BE2C (cell line): ENCODE data around the gene PROS1.
"Not testable (repeated sequence)": the region's sequence is repeated elsewhere in the genome, so short reads cannot be mapped to it uniquely, and the experiment has no call there.

Experiments
- DNase-seq: peaks from one replicate; pipeline ENCODE4 v3.0.0-alpha.2; 2020
- H3K27me3 ChIP-seq: fragments of 250-450 bp; sonication (Bioruptor Pico); 2 replicates; pipeline ENCODE4 v1.5.1; 2020; ENCODE audit warnings: mild to moderate bottlenecking
- H3K36me3 ChIP-seq: fragments of 250-450 bp; sonication (Bioruptor Pico); 2 replicates; pipeline ENCODE4 v1.5.1; 2020; ENCODE audit warnings: mild to moderate bottlenecking
- H3K4me1 ChIP-seq: fragments of 250-450 bp; sonication (Bioruptor Pico); 2 replicates; pipeline ENCODE4 v1.5.1; 2020
- H3K4me3 ChIP-seq: 2 replicates; pipeline ENCODE4 v1.5.1; 2011; ENCODE audit warnings: low read depth, low read length
- H3K9me3 ChIP-seq: fragments of 250-450 bp; sonication (Bioruptor Pico); 2 replicates; pipeline ENCODE4 v1.5.1; 2020
- TF ChIP-seq, protein P1 (sequence below): IDR thresholded peaks from 2 replicates; pipeline ENCODE4 v1.5.1; 2012; ENCODE audit warnings: mild to moderate bottlenecking, low read depth, low read length

The PROS1 gene

DNA sequence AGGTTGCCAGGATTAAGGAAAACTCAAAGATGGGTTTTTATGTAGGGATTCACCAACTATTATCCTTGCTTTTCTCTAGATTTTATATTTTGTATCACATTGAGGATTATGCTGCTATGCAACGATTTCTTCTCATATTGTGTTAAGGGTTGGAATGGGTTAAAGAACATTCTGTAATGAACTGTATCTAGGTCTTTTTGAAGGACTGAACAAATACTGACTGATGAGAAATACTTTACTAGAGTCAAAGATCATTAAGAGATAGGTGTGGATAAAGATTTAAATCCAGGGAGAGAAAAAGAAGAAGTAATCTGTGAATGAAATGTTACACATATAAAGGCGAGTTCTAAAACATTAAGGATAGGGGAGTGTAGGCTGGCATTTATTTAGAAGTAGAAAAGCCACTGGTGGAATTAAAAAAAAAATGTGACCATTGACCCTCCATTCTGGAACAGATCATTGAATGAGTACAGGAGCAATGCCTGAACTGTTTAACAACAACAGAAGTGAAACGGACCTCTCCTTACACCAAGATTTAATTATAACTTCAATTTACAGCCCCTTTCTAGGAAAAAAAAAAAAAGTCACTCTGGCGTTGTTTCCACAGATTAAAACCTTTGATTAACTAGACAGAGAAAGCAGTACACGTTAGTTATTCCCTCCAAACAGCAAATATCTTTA is 39.2 kb downstream of the PROS1 start:
- H3K36me3 ChIP-seq, result no peaks in the 10 kb centered on the region
- DNase-seq, result no peak
- H3K27me3 ChIP-seq, result no peaks in the 10 kb centered on the region
- H3K4me3 ChIP-seq, result no peak overlapping the region
- no peaks in the 10 kb centered on the region for H3K9me3 ChIP-seq
- TF ChIP-seq, protein P1, sequence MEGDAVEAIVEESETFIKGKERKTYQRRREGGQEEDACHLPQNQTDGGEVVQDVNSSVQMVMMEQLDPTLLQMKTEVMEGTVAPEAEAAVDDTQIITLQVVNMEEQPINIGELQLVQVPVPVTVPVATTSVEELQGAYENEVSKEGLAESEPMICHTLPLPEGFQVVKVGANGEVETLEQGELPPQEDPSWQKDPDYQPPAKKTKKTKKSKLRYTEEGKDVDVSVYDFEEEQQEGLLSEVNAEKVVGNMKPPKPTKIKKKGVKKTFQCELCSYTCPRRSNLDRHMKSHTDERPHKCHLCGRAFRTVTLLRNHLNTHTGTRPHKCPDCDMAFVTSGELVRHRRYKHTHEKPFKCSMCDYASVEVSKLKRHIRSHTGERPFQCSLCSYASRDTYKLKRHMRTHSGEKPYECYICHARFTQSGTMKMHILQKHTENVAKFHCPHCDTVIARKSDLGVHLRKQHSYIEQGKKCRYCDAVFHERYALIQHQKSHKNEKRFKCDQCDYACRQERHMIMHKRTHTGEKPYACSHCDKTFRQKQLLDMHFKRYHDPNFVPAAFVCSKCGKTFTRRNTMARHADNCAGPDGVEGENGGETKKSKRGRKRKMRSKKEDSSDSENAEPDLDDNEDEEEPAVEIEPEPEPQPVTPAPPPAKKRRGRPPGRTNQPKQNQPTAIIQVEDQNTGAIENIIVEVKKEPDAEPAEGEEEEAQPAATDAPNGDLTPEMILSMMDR, result no peak
- no peaks in the 10 kb centered on the region for H3K4me1 ChIP-seq

DNA sequence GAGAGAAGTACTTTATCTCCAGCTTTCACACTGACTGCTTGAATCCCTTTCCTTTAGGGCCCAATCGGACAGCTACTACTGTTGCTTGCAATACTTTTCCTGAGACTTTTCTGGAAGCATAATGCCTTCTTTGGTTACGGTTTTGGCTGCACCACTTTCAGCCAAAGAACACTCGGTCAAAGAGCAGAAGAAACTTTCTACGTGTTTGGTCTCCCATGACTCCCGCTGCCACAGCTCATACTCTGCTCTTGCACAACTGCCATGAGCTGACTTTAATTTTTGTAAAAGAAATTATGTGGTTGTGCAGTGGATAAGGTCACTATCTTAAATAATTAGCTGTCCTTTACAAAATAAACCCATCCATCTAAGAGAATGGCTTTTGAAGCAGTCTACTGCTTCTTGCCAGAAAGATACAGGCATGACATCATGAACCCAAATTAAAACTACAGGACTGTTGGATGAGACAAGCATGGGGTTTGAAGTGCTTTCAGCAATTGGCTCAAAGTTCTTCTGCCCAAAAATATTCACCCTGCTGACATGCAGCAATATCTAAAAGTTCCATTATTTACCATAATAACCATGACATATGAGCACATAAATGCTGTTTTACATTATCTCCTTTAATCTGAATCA is 42.0 kb downstream of the PROS1 start:
- Histone ChIP-seq H3K36me3 (no peaks in the 10 kb centered on the region), H3K4me3 (no peak overlapping the region), H3K27me3 (no peaks in the 10 kb centered on the region), H3K4me1 (no peaks in the 10 kb centered on the region), H3K9me3 (no peaks in the 10 kb centered on the region)
- TF ChIP-seq, protein P1, result no peak
- DNase-seq, result no peak

DNA sequence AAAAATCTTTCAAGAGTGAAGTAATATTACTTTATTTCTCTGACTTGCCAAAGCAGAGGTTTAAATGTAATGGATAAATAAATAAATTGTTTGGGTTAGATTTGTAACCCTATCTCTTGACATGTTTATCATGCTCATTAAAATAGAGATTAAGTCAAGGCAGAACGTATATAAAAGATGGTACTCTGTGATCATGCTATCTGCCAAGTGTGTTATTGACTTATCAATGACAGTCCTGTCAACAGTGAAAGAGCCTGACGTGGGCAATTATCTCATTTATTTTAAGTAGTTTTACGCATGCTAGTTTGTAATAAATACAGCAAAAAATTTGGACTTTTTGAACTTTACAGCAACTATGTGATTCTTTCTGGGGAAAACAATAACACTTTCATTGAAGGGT is 43.7 kb downstream of the PROS1 start:
- no peaks in the 10 kb centered on the region for H3K36me3 ChIP-seq
- no peaks in the 10 kb centered on the region for H3K9me3 ChIP-seq
- H3K27me3 ChIP-seq, result no peaks in the 10 kb centered on the region
- TF ChIP-seq, protein P1, result no peak
- no peaks in the 10 kb centered on the region for H3K4me1 ChIP-seq
- no peak overlapping the region for H3K4me3 ChIP-seq
- no peak for DNase-seq

DNA sequence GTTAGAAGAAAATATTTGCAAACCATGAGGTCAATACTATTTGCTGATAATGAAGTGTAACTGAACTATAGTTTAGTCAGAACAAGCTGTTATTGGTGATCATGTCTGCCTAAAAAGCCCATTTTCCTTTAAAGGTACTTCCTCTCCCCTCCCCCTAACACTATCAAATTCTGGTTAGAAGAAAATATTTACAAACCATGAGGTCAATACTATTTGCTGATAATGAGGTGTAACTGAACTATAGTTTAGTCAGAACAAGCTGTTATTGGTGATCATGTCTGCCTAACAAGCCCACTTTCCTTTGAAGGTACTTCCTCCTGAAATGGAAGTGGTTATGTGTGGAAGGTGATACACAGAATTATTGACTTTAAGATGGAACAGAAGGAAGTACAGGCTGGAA is 46.9 kb downstream of the PROS1 start:
- no peak for DNase-seq
- no peak overlapping the region for H3K4me3 ChIP-seq
- no peaks in the 10 kb centered on the region for H3K36me3 ChIP-seq
- H3K4me1 ChIP-seq, result no peaks in the 10 kb centered on the region
- TF ChIP-seq, protein P1, result no peak
- no peaks in the 10 kb centered on the region for H3K27me3 ChIP-seq
- no peaks in the 10 kb centered on the region for H3K9me3 ChIP-seq

DNA sequence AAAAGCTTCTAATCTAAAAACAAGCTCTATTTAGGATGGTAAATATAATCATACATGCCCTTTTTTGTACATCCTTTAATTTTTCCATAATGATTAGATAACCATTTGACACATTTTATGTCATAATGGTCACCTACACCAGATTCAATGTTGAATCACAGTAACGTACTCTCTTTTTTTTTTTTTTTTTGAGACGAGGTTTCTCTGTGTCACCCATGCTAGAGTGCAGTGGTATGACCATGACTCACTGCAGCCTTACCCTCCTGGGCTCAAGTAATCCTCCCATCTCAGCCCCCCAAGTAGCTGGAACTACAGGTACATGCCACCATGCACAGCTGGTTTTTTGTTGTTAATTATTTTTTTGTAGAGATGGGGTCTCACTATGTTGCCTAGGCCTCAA is 49.2 kb downstream of the PROS1 start:
- TF ChIP-seq, protein P1, result no peak
- Histone ChIP-seq H3K36me3 (no peaks in the 10 kb centered on the region), H3K4me1 (no peaks in the 10 kb centered on the region), H3K27me3 (no peaks in the 10 kb centered on the region), H3K4me3 (no peak overlapping the region), H3K9me3 (no peaks in the 10 kb centered on the region)
- DNase-seq, result no peak

DNA sequence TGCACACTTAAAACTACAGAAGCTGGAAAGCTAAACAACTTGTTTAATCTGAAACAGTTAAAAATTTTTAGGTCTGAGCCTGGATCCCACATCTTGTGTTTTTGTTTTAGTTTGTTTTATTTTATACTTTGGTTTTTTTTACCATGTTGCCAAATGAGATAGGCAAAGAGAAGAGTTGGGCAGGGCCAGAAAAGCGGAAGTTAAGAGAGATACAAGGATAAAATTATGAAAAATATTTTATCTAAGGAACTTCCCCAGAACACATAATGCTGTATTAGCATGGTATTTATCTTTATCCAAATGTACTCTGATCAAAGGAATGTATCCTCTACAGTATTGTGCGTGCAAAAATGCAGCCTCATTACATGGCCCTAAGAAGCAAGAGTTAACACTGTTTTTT is 50.7 kb downstream of the PROS1 start:
- TF ChIP-seq, protein P1, result no peak
- Histone ChIP-seq H3K4me1 (no peaks in the 10 kb centered on the region), H3K27me3 (no peaks in the 10 kb centered on the region), H3K4me3 (no peak overlapping the region), H3K9me3 (no peaks in the 10 kb centered on the region), H3K36me3 (no peaks in the 10 kb centered on the region)
- DNase-seq, result no peak

DNA sequence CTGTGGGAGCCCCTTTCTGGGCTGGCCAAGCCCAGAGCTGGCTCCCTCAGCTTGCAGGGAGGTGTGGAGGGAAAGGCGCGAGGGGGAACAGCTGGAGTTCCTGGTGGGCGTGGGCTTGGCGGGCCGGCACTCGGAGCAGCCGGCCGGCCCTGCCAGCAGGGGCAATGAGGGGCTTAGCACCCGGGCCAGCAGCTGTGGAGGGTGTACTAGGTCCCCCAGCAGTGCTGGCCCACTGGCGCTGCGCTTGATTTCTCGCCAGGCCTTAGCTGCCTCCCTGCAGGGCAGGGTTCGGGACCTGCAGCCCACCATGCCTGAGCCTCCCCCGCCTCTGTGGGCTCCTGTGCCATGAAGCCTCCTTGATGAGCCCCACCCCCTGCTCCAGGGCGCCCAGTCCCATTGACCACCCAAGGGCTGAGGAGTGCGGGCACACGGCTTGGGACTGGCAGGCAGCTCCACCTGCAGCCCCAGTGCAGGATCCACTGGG is 56.1 kb downstream of the PROS1 start:
- not testable (repeated sequence) for H3K27me3 ChIP-seq

GRCh38 chr3:93913623-93914022 is 60.1 kb downstream of the PROS1 start:
- H3K4me3 ChIP-seq, DNase-seq: not testable (repeated sequence)

More for the DNA sequence above, 56.1 kb downstream of the PROS1 start:
- not testable (repeated sequence) for H3K4me3 ChIP-seq, DNase-seq, H3K9me3 ChIP-seq, H3K36me3 ChIP-seq, H3K4me1 ChIP-seq

More at GRCh38 chr3:93913623-93914022, 60.1 kb downstream of the PROS1 start:
- H3K27me3 ChIP-seq, H3K4me1 ChIP-seq, H3K9me3 ChIP-seq, H3K36me3 ChIP-seq: not testable (repeated sequence)
